ENCODE measurements around the gene PAPSS1. TPM values are rescaled to one million over a fixed set of nuclear protein-coding genes. Genes with fewer than 3 reads are reported as not detected.
"Not testable (repeated sequence)": the region's sequence is repeated elsewhere in the genome, so short reads cannot be mapped to it uniquely, and the experiment has no call there.

PAPSS1 gene
- total RNA-seq, 6 experiments from 2014 or later: 3.7 to 7.6 (median 6.8) TPM

- TF ChIP-seq POLR2A (IDR thresholded peaks at IDR 0.05): no peak
- no peak for TF ChIP-seq CTCF (IDR thresholded peaks at IDR 0.05)
- ATAC-seq (no peak), DNase-seq (no peak)
- H3K27me3 ChIP-seq: no peaks in the 10 kb centered on the region
- no peaks in the 10 kb centered on the region for H3K9me3 ChIP-seq
- H3K27ac ChIP-seq: no peak overlapping the region
- intact Hi-C loops (cut with DNase I): no loop called here
- no peaks in the 10 kb centered on the region for H3K36me3 ChIP-seq
- 75% methylated on average over 3 of the region's 3 CpGs for WGBS (ENCODE audit: insufficient coverage, low coverage, low lambda C conversion rate, missing lambda C conversion rate)
- H3K4me1 ChIP-seq: peaks cover 0 to 15% (median 4%) of the 10 kb centered on the region in 4 donors
- no peak overlapping the region for H3K4me3 ChIP-seq
Observed at GRCh38 chr4:107736037-107736436, 16.0 kb upstream of the PAPSS1 start.

GRCh38 chr4:107734120-107734519, 14.1 kb upstream of the PAPSS1 start:
- no peak for TF ChIP-seq POLR2A (IDR thresholded peaks at IDR 0.05)
- TF ChIP-seq CTCF (IDR thresholded peaks at IDR 0.05): peak in 1 of 4 donors; percentile 20
- DNase-seq (no peak), ATAC-seq (no peak)
- peaks cover 0 to 15% (median 4%) of the 10 kb centered on the region in 4 donors for H3K4me1 ChIP-seq
- intact Hi-C loops (cut with DNase I): no loop called here
- no peak overlapping the region for H3K4me3 ChIP-seq
- no peak overlapping the region for H3K27ac ChIP-seq
- no peaks in the 10 kb centered on the region for H3K36me3 ChIP-seq
- WGBS (ENCODE audit: insufficient coverage, low coverage, low lambda C conversion rate, missing lambda C conversion rate): 72% methylated on average over 3 of the region's 3 CpGs
- H3K9me3 ChIP-seq: no peaks in the 10 kb centered on the region
- H3K27me3 ChIP-seq: no peaks in the 10 kb centered on the region

- Histone ChIP-seq H3K36me3 (no peaks in the 10 kb centered on the region), H3K4me3 (no peak overlapping the region), H3K27ac (no peak overlapping the region), H3K9me3 (no peaks in the 10 kb centered on the region), H3K4me1 (peaks cover 0 to 15% (median 4%) of the 10 kb centered on the region in 4 donors), H3K27me3 (no peaks in the 10 kb centered on the region)
- DNase-seq: no peak
- no peak for ATAC-seq
- no peak for TF ChIP-seq CTCF (IDR thresholded peaks at IDR 0.05)
- no peak for TF ChIP-seq POLR2A (IDR thresholded peaks at IDR 0.05)
- intact Hi-C loops (cut with DNase I): no loop called here
- 37% methylated on average over 7 of the region's 7 CpGs for WGBS (ENCODE audit: insufficient coverage, low coverage, low lambda C conversion rate, missing lambda C conversion rate)
Observed at GRCh38 chr4:107733431-107733925, 13.4 kb upstream of the PAPSS1 start.

GRCh38 chr4:107729050-107729449, 9.0 kb upstream of the PAPSS1 start:
- ATAC-seq; H3K4me3 ChIP-seq; H3K9me3 ChIP-seq; H3K36me3 ChIP-seq; H3K27ac ChIP-seq; intact Hi-C loops (cut with DNase I); H3K4me1 ChIP-seq; DNase-seq; H3K27me3 ChIP-seq: not testable (repeated sequence)
- WGBS (ENCODE audit: insufficient coverage, low coverage, low lambda C conversion rate, missing lambda C conversion rate): 55% methylated on average over 3 of the region's 4 CpGs

GRCh38 chr4:107726131-107726925, 6.3 kb upstream of the PAPSS1 start:
- ATAC-seq; intact Hi-C loops (cut with DNase I); H3K27me3 ChIP-seq; H3K36me3 ChIP-seq; H3K4me3 ChIP-seq; H3K4me1 ChIP-seq; H3K27ac ChIP-seq; H3K9me3 ChIP-seq: not testable (repeated sequence)
- DNase-seq: peak in 1 of 3 donors; percentile 49
- 72% methylated on average over 3 of the region's 3 CpGs for WGBS (ENCODE audit: insufficient coverage, low coverage, low lambda C conversion rate, missing lambda C conversion rate)

Measured in right lobe of liver (tissue), 6 donors.